GM19372 (cell line): ENCODE results near the gene MAFF.

Experiments used
- ATAC-seq: cut with Tn5 transposase; IDR thresholded peaks from one replicate; pipeline ENCODE4 v1.9.1; 2021; ENCODE audit warnings: mild to moderate bottlenecking, low read depth, moderate library complexity; ENCODE audit not compliant: unreplicated experiment

The MAFF gene

DNA sequence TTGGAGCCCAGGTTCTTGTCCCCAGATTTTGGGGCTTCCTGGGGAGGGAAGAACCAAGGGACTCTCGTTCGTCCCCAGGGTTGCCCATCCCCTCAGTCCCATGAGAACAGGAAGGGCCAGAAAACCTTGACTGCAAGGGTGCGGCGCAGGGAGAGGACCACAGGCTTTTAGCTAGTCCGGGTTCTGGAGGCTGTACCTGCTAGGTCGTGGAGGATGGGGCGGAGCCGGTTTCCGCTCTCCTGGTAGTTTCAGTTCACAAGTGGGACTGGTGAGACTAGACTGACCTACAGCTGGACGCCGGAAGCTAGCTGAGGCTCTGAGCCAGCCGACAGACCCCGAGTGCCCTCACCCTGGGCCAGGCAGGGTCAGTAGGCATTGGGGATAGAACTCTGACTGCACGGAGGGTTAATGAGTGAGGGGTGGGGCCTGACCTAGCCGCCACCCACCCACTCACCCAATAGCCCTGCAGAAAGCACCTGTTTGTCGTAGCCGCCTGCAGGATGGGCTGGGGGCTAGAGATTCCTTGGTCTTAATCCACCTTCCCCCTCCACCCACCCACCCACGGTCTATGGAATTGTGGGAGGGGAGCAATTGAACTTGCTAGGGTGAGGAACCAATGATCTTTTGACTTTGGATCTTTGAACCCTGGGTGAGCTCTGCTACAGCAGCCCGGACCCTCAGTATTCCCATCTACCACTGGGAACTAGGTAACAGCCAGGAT is 1.5 kb downstream of the MAFF start:
- no peak for ATAC-seq

DNA sequence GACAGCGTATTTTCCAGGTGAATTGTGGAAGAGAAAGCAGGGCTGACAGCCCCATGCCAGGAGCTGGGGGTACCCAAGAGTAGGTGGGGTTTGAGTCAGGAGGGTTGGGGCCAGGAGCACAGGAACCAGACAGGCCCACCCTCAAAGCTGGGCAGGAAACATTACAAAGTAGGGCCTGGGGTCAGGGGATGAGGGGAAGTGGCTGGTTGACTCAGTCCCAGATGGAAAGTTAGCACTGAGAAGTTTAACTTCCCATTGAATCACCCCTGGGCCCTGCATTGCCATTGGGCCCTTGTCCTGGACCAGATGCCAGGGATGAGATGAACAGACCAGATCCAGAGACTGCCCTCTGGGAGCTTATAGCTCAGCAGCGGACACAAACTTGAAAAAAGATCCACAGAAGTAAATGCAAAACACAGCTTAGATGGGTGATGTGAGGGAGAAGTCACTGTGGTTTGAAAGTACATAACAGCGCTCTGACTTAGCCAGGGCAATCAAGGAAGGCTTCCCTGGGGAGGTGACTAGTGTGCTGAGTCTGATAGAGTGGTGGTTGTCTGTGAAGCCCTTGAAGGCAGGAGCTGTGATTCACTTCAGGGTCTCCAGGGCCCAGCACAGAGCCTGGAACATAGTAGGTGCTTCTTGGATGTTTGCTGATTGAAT is 2.2 kb downstream of the MAFF start:
- ATAC-seq = no peak

DNA sequence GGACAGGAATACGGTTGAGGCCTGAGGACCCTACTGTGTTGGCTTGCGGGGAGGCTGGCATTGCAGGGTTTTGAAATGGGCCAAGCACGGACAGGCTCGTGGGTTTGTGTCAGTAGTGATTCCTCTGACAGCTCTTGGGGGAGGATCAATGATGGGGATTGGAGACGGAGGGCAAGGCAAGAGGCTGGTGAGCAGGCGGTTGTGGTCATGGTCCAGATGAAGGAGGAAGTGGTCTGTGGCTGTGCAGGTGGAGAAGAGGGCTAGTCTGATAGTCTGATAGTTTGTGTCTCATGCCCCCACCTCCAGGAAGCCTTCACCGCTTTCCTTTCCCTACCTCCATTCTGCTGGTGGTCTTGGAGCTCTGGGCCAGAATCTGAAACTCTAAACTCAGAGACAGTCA is 3.0 kb downstream of the MAFF start:
- ATAC-seq = no peak

DNA sequence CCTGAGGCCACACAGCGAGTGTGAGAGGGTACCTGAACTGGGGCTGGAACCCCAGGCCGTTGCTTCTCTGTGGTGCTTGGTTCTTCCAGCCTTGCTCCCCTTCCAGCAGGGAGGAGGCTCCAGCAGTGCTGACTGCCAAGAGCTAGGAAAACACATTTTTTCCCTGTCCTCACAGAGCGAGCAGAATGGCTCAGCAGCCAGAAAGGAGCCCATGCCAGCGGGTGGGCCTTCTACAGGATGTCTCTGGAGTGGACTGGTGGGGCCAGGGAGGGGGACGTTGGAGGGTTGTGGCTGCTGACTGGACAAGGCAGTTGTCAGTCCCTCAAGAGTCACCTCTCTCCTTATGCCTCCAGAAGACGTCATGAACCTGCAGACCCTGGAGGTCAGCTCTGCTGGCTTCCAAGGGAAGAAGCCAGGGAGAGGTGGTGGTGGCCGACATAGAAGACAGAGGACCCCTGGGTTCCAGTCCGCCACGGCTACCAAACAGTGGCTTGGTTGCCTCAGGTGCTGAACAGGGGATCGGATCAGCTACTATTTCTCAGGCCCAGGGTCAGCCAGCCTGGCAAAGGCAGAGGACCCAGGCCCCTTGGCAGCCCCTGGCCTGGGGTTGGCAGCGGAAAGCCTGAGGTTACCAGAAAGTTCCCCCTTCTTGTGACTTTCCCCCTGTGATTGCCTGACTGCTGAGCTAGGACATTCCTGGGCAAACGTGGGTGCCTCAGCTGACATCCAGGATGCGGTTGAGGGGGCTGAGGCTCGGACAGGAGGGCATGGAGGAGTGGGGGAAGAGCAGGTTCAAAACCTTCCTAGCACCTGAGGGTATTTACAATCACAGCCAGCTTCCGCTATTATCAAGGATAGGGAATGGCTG is 3.7 kb downstream of the MAFF start:
- ATAC-seq = no peak

DNA sequence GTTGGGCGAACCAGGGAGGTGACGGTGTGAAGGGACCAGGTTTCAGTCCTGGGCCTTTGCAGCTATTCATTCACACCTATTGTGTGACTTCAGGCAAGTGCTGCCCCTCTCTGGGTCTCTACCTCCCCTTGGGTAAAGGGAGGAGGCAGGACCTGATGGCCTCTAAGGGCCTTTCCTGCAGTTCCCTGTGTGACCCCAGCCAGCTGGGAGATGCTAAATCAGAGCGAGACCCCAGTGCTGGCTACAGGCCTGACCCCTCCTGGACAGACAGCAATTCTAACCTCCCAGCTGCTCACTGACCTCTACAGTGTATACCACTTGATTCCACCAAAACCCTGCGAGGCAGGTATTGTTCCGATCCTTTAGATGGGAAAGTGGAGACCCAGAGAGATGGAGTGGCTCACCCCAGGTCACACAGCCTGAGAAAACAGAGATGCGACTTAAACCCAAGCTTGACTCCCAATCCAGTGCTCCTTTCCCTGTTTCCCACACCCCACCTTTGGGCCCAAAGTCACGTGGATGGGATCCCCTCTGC is 6.2 kb downstream of the MAFF start:
- no peak for ATAC-seq

DNA sequence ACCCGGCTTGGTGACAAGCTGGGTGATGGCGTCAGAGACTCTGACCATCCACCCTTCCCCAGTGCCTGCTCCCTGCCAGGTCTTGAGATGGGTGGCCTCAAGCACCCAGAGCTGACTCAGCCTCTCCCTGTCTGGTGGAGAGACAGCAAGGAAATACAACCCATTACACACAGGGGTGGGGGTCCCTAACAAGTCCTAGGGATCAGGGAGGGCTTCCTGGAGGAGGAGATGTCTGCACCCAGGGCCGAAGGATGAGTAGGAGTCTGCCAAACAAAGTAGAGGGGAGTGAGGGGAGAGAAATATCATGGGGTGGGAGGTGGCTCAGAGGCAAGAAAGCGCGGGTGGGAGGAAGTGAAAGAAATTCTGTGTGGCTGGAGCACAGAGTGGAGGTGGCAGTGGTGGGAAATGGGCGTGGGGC is 6.8 kb downstream of the MAFF start:
- no peak for ATAC-seq

DNA sequence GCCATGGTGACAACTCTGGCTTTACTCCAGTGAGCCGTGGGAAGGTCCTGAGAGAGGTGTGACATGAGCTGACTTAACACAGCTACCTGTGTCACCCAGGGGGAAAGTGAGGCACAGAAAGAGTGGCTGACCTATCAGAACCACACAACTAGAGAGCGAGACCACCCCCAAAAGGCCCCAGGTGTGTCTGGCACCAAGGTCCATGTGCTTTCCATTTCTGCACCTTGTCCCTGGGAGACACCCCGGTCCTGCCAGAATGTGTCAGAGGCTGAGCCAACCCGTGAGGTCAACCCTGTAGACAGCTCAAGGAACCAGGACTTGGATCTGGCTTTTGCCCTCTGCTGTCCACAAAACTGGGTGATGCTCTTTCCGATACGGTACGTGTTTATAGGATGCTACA is 9.8 kb downstream of the MAFF start:
- no peak for ATAC-seq

DNA sequence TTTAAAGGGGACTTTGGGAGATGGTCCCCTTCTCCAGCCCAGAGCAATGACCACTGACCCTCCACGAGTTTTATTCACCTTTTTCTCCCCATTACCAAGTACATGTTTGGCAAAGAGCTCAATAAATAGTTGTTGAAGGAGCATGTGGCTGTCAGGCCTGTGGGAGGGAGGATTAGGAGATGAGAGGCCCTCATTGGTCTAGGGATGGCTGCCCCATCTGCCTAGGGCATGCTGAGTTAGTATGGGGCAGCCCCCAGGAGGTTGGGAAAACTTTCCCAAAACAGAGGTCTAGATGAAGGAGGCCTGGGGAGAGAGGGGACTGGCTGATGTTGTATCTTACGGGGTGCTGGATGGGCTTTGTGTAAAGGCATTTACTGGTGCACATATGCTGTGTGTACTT is 10.6 kb downstream of the MAFF start:
- ATAC-seq = no peak

DNA sequence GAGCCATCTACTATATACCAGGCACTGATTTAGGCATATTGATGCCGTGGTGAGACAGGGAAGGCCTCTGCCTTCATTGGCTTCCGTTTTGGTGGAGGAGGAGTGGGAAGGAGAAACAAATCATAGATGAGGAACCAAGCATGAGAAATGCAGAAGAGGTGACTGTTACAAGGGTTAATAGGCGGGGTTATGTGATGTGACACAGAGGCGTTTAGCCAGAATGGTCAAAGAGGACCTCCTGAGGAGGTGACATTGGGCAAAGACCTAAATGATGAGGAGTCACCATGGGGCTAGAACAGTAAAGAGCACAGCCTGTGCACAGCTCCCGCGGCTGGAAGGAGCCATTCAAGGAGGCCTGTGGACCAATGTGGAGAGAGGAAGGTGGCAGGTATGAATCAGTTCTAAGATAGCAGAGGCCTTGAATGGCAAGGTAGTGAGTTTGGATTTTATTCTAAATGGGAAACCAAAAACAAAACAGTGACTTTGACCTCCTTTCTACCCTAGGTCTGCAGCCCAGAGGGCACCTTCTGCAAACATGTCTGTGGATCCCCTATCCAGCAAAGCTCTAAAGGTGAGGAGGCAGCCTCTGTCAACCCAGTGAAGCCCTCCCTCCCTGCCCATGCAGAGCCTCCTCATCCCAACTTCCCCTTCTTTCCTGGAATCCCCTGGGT is 11.7 kb downstream of the MAFF start:
- no peak for ATAC-seq

DNA sequence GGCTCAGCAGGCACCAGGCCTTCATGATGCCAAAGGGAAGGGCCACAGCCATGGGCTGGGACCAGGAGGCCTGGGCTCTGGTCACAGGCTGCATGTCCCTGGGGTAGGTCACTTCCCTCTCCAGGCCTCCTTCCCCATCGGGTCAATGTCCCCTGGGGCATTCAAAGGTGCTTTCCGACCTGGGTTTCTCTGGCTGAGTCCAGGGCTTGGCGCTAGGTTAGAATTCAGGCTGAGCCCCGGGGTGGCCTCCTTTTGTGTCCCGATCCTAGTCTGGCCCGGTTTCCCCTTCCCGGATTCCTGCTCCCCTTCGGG is 12.2 kb downstream of the MAFF start:
- no peak for ATAC-seq

DNA sequence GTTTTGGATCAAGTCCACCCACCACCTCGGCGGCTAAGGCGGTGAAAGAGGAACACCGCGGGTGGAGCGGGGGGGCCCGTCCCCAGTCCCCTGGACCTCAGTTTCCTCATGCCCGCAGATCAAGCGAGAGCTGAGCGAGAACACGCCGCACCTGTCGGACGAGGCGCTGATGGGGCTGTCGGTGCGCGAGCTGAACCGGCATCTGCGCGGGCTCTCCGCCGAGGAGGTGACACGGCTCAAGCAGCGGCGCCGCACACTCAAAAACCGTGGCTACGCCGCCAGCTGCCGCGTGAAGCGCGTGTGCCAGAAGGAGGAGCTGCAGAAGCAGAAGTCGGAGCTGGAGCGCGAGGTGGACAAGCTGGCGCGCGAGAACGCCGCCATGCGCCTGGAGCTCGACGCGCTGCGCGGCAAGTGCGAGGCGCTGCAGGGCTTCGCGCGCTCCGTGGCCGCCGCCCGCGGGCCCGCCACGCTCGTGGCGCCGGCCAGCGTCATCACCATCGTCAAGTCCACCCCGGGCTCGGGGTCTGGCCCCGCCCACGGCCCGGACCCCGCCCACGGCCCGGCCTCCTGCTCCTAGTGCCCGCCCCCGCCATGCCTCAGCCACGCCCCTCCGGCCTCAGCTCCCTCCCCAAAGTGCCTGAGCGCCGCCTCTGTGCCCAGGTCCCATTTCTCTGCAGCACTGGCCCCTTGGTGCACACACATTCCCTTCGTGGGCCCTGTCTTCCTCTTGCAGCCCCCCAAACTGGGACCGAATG is 12.7 kb downstream of the MAFF start:
- no peak for ATAC-seq

DNA sequence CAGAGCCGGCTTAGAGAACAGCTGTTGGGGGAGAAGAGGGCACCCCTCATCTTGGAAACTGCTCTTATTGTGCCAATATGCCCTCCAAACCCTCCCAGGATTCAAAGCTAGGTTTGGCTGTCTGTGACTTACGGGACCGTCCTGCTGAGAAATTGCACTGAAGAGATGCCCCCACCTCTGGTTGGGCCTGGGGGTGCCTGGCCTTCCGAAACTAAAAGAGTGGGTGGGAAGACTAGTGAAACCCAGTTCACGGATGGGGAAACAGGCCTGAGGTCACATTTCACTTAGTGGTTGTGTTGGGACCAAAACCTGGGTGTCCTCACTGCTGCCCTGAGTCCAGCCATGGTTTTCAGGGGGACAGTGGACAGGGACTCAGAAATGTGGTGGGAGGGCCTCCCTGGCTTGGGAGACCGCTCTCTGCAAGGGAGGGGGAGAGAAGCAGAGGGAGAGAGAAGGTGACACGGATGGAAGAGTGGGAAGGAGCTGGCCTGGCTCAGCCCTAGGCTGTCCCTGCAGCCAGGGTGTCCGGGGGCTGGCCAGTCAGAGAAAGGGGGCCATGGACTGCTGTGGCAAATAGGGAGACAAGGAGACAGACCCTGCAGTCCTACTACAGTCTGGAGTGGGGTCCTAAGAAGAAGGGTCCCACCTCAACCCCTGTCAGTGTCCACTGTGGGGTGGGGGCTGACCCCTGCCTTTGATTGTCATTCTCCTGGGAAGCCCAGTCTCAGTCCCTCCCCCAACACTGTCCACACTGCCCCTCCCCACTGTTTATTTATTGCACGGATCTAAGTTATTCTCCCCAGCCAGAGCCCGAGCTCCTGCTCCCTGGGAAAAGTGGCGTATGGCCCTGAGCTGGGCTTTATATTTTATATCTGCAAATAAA is 13.6 kb downstream of the MAFF start:
- ATAC-seq = no peak

DNA sequence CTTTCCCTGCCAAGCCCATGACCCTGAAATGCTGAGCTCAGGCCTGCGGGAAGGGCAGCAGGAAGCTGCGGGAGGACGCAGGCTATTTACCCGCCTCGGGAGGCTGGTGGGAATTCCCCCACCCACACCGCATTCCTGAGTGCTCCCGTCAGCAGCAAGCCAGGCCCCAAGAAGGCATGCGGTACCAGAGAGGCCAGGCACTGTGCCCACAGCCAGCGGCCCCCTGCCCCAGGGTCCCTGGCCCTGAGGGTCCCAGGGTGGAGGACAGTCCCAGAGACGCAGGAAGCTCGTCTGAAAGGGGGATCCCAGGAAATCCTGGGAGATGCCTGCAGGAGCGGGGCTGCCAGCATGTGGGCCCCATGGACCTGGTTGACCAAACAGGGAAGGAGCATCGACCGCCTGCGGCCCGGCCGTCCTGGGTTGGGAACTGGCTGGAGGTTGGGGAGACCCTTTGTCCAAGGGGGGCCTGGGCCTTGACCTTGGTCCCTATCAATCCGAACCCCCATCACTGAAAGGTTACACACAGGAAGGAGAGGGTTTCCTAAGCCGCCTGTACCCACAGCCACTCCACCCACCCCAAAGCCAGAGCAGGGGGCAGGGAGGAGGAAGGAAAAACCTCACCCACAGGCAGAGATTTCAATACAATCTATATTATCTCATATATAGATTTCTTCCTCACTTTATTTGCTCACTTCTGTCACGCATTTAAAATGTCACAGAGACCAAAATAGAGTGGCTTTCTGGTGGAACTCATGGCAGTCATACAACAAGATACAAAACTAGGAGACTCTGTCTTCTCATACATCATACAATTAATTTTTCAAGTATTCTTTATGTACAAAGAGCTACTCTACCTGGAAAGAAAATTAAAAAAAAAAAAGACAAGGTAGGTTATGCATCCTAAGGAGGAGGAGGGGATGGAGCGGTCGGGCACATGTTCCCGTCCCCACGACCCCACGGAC is 17.1 kb downstream of the MAFF start:
- no peak for ATAC-seq

DNA sequence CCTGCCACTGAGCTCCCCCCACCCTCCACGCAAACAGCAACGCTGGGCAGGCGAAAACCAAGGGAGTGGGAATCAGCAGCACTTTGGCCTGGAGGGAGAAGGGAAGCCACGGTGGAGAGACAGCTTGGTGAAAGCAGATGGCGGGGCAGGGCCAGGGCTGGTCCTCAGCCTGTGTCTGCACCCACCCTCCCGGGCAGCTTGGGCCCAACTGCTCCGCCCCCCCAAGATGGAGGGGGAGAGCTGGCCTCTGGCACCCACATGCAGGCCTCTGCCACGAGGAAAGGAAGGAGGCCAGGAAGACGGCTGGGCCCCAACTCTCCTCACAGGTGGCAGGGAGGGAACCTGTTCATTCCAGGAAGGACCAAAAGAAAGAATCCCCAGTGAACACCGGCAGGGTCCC is 17.8 kb downstream of the MAFF start:
- ATAC-seq = no peak

DNA sequence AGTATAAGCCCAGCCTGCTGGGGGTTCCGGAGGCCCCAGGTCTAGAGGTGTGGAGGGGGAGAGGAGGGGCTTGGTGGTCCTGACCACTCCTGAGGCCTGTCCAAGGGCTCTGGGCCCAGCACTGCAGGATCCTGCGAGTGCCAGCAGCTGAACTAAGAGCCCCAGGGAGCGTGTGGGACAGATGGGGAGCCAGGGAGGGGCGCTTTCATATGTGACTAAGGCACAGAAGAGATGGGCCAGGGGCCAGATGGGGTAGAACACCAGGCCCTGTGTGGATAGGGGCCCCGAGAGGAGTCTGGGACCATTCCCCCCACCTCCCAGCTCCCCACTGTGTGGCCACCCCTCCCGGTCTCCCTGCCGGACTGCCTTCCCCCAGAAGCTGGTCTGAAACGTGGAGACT is 18.4 kb downstream of the MAFF start:
- ATAC-seq = no peak

DNA sequence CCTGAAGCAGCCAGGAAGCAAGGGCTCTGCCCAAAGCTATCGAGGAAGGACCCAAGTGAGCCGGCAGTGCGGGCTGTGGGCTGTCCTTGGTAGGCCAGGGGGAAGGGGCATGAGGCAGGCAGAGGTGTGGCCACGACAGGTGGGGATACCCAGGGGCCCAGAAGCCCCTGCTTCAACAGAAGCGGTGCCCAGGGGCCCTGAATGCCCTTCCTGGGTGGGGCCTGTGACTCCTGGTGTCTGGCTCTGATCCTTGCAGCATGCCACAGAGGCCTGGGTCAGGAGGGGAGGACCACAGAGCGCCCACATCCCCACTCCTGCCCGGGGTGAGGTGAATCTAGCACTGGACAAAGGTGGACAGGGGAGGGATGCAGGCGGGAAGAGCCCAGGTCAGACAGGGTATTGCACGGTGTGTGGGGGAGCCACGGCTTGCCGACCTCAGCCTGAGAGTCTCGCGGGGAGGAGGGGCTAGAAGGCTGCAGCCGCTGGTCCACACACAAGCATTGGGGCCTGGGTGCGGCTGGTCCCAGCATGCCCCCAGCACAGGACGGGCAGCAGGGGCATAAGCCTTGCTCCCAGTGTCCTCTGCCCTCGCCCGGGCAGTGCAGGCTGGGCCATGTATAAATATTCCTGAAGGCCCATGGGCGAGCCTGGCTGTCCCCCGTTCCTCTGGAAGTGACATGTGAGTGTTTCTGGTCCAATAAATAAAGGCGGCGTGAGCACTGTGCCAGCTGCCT is 19.0 kb downstream of the MAFF start:
- ATAC-seq = no peak

DNA sequence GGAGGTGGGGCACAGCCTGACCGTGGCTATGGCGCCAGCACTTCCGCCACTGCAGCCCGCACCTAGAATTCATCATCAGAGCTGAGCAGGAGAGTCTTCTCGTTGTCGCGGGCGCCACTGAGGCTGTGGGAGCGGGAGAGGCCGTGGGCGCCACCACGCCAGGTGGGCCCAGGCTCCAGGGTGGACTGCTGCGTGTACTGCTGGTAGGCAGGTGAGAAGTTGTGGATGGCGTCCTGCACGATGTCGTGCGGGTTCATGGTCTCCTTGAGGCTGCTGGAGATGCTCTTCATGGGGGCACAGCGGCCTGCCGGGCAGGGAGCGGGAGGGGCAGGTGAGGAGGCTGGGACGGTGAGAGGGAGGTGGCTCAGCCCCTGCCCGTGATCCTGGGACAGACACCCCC is 19.6 kb downstream of the MAFF start:
- no peak for ATAC-seq
